GM12873 (cell line): Measurements from ENCODE around the gene ZBTB25.

Experiments used
- CTCF ChIP-seq: IDR thresholded peaks from 2 replicates; pipeline ENCODE4 v1.5.1; 2012; ENCODE audit warnings: low read depth, mild to moderate bottlenecking, moderate library complexity, low read length, control low read depth; ENCODE audit not compliant: insufficient read depth; ENCODE audit errors: missing control alignments

The ZBTB25 gene

GRCh38 chr14:64463195-64463594 is 40.4 kb downstream of the ZBTB25 start:
- TF ChIP-seq CTCF, result no peak

- no peak for TF ChIP-seq CTCF
These were observed 42.4 kb downstream of the ZBTB25 start for GRCh38 chr14:64461221-64461620.

- TF ChIP-seq CTCF, result no peak
These were observed 44.1 kb downstream of the ZBTB25 start for GRCh38 chr14:64459405-64460136.

GRCh38 chr14:64454671-64455070 is 49.0 kb downstream of the ZBTB25 start:
- no peak for TF ChIP-seq CTCF

GRCh38 chr14:64450255-64450654 is 53.4 kb downstream of the ZBTB25 start:
- TF ChIP-seq CTCF, result no peak

GRCh38 chr14:64447876-64448670 is 55.6 kb downstream of the ZBTB25 start:
- TF ChIP-seq CTCF, result no peak
